DLD1 (cell line): ENCODE results near the gene CHRDL2.

Source experiments
- in situ Hi-C: cut with HindIII; loops from 2 replicates; pipeline ENCODE4 v1.10.0; 2017; ENCODE audit warnings: low sequenced_read_pairs

Gene CHRDL2

GRCh38 chr11:74748211-74749126 is 17.2 kb upstream of the CHRDL2 start, which contains the start of gene RNF169:
RNF169 (plus strand) TSS chr11:74748849; CDS start chr11:74748881, 32 bp downstream.
- in situ Hi-C loops = no loop called here

DNA sequence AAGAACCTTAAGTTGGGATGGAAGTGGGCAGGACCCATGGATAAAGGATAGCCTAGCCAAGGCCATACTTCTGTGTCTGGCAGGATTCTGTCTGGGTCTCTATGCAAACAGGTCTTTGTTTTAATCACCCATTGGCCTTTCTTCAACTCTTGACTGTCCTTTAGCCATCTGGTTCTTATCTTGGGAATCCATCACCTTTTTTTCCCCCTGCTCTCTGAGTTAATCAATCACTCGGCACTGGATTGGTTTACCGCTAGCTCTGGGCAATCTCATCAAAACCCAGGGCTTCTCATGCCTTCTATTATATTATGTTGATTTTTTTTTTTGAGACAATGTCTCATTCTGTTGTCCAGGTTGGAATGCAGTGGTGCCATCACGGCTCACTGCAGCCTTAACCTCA is 15.6 kb upstream of the CHRDL2 start:
- in situ Hi-C loops = no loop called here

DNA sequence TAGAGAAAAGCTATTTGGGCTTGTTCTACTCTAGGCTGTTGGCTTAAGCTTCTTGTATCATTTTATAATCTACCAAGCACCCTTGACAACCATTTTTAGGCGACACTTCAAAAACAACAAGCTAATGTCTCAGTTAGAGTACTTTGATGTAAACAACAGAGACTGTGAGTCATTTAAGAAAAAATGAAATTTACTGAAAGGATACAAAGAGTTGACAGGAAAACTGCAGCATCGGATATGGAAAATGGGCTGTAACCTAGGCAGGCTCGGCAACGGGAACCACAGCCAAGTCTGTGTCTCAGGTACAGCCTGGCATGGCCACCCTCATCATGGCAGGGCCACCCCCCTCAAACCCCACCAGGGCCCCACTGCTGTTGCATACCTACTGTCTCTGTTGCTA is 13.1 kb upstream of the CHRDL2 start:
- in situ Hi-C loops = no loop called here

DNA sequence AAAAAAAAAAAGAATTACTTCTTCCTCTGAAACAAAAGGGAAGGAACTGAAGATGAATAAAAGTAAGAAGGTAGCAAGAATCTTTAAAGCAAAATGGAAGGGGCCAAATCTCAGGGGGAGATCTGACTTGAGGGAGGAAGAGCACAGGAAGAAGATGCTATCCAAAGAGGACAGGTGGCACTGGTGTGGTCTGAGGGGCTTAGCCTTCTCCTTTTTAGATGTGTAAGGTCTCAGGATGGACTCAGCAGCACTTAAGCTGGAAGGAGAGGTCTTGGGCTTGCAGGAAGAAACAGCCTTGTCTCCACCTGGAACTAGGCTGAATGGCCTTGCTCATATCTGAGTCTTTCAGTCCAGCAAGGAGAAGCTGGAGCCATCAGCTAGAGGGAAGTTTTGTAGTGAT is 12.4 kb upstream of the CHRDL2 start:
- in situ Hi-C loops = no loop called here

DNA sequence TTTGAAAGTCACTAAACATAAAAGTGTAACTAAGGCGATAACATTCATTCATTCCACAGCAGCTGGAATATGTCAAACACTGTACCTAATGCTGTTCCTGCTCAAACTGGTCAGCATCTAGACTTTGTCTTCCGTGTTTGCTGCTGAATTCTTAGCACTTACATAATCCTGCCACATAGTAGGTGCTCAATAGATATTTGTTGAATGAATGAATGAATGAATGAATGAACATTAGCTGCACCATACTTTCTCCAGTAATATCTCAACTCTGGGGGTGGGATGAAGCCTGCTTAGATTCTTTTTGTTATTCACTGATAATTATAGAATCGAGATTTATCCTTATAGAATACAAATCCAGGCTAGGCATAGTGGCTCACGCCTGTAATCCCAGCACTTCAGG is 10.8 kb upstream of the CHRDL2 start:
- in situ Hi-C loops = no loop called here

GRCh38 chr11:74739546-74740270 is 8.5 kb upstream of the CHRDL2 start:
- in situ Hi-C loops = no loop called here

DNA sequence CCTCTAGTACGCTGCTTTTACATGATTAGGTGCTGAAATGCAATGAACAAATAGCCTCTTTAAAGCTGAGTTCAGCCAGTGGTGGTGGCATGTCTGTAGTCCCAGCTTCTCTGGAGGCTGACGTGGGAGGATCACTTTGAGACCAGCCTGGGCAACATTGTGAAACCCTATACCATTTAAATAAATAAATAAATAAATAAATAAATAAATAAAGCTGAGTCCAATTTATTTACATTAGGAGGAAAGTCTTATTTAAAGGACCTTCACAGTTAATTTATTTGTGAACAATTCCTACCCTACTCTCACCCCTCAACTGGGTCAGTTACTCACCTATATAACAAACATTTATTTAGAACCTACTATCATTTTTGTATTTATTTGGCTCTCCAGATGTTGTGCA is 4.8 kb upstream of the CHRDL2 start:
- in situ Hi-C loops = no loop called here

- in situ Hi-C loops = no loop called here
These were observed 4.2 kb upstream of the CHRDL2 start for GRCh38 chr11:74735365-74735928.

GRCh38 chr11:74734559-74734925 is 3.3 kb upstream of the CHRDL2 start:
- in situ Hi-C loops = no loop called here

DNA sequence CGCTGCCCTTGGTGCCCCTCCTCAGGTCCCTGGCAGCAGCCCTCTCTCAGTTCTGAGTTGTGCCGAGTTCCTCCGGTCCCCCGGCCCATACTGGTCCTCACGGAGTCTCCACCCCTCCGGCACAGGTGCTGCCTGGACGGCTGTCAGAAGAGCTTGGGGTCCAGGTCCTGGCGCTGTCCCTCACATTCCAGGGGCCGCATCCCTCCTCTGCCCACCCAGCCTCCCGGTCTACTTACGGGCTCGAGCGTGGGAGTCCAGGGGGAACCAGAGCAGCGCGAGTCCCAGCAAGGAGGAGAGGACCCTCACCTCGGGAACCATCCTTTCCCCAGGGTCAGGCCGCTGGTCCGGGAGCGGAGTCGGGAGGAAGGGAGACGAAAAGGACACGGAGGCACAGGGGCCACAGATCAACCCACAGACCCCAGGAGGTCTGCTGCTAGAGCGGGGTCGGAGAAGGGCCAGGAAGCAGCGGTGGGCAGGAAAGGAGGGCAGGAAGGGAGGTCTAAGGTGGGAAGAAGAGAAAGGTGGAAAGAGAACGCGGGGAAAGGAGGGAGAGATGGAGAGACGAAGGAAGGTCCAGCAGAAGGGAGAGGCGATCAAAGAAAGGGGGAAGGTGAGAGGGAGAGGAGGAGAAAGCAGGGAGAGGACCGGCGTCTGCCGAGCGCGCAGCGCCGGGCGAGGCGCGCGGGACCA is 510 bp downstream of the CHRDL2 start:
- in situ Hi-C loops = no loop called here

- in situ Hi-C loops = no loop called here
These were observed 1.8 kb downstream of the CHRDL2 start for GRCh38 chr11:74729397-74729796.

DNA sequence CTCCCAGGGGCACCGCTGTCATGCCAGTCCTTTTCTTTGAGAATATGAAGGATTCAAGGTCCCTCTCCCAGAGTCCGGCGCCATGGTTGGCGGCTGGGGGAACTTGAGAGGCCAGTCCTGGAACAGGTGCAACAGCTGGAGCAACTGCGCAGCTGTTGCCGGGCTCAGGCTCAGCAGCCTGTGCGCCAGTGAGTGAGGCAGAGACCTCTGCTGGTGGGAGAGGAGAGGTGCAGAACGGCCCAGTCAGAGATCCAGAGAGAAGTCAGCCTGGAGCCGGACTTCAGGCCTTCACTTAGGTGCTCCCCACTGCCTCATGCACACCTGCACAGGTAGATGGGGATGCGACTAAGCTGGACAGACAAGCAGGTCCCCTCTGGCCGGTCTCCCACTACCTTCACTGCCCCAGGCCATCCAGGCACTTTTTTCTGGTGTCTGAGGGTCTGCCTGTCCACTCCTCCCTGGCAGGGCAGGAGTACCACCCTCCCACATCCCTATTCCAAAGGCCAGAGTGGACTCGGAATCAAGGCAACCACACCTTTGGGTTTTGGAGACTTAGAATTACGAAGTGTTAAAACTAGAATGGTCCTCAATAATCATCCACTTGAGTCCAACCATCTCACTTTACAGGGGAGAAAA is 4.6 kb downstream of the CHRDL2 start:
- in situ Hi-C loops = no loop called here

DNA sequence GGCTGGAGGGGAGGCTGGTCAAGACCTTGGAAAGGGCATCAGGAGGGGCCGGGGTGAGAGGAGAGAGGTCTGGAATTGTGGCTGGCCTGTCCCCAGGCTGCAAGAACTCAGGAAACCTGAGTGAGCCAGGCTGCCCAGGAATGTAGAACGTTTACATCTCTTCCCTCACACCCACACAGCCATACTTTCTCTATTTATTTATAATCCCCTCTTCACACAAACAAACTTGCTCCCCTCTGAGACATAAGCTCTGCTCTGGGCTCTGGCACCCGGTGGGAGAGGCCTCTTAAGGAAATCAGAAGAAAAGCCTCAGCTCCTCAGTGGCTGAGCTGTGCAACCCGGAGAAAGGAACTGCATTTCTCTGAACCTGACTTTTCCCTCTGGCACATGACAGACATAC is 5.5 kb downstream of the CHRDL2 start:
- in situ Hi-C loops = no loop called here

- in situ Hi-C loops = no loop called here
These were observed 7.7 kb downstream of the CHRDL2 start for GRCh38 chr11:74723511-74723910.

DNA sequence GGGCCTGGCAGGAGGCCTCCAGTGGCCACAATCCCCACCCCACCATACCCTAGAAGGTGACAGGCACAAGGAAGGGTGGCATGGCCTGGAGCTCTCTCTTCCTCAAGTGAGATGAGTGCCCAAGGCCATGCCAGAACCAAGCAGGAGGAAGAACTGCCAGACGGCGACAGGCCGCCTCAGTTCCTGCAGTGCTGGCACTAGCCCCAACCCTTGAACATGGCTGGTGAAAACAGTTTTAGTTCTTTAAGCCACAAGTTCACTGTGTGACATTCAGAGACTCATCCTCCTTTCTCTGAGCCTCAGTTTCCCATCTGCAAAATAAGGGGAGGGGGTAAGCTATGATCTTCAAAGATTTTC is 9.8 kb downstream of the CHRDL2 start:
- in situ Hi-C loops = no loop called here

DNA sequence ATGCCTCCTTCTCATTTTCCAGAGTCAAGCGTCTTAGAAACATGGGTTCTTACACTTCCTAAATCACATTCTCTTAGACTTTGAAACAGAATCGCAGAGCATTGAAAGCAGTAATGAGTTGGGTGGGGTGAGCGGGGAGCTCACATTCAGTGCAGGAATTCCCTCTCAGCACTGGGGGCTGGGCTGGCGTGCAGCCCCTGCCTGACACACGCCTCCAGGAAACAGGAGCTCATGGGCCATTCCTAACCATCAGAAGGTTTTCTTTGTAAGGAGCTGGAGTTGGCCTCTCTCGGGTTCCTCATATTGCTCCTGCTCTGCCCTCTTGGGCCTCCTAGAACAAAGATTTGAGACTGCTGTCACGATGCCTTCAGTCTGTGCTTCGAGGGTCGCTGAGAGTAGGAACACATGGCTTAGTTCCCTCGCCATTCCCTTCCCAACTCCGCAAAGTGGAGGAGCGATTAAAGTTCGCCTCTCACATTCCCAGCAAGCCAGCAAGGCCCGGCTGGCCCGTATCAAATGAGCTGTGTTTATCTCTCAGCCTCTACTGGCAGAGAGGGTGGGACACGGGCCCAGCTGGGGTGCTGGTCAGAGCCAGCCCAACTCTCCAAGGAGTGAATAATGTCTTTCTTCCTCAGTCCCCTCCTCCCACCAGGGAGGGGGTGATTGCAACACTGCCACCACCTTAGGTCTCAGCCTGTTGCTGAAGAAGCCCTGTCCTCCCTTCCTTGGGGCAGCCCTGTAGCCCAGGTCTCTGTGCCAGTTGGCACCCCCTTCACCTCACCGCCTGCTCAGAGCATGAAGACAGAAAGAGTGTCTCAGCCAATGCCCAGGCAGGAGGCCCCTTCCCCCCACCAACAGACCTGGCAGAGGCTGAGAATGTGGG is 10.4 kb downstream of the CHRDL2 start:
- in situ Hi-C loops = no loop called here

DNA sequence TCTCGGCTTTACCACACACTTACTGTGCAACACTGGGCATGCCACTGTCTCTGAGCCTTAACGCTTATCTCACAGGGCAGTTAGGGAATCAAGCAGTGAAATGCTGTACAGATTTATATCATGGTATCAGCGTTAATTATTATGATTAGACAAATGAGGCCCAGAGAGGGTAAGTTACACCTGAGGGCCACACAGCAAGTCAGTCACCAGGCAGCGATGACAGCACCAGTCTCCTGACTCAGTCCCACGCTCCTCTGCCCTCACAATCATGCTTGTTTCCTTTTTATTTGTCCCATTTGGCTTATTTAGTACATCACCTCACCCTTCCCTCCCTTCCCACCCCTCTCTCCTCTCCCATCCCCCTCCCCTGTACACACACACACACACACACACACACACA is 12.2 kb downstream of the CHRDL2 start:
- in situ Hi-C loops = no loop called here

GRCh38 chr11:74717221-74717969 is 13.8 kb downstream of the CHRDL2 start:
- in situ Hi-C loops = no loop called here

GRCh38 chr11:74714904-74715303 is 16.3 kb downstream of the CHRDL2 start:
- in situ Hi-C loops = no loop called here
